ENCODE measurements around the gene PLA2G2F. TPM values are rescaled to one million over a fixed set of nuclear protein-coding genes. Genes with fewer than 3 reads are reported as not detected.

Gene PLA2G2F
- total RNA-seq, 6 experiments from 2014 or later, result not detected

DNA sequence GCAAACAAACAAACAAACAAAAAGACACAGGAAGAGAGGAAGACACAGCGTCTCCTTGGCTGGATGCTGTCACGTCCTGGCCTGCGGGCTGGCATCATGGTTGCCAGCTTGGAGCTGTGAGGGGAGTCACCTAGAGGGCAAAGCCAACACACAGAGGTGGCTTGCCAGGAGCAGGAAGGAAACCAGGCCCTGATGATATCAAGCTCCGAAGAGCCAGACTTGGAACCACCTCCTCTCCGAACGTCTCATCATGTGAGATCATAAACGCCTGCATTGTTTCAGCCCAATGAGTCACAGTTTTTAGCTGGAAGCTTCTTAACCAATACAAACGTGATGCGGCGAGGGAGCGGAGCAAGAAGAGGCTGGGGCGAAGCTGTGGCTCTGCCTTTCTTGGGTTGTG lies 28.4 kb upstream of the PLA2G2F start:
- no peaks in the 10 kb centered on the region for H3K27me3 ChIP-seq
- no peaks in the 10 kb centered on the region for H3K4me1 ChIP-seq
- no peak overlapping the region for H3K4me3 ChIP-seq
- ATAC-seq (no peak), DNase-seq (peak in 1 of 3 donors; percentile 14)
- H3K27ac ChIP-seq, result no peak overlapping the region
- H3K9me3 ChIP-seq, result no peaks in the 10 kb centered on the region
- no peaks in the 10 kb centered on the region for H3K36me3 ChIP-seq
- intact Hi-C loops (cut with DNase I), result no loop called here
- 79% methylated on average over 12 of the region's 12 CpGs for whole genome bisulfite sequencing (ENCODE audit: insufficient coverage, low coverage, low lambda C conversion rate, missing lambda C conversion rate)
- TF ChIP-seq POLR2A (IDR thresholded peaks at IDR 0.05), result no peak
- TF ChIP-seq, protein P1, sequence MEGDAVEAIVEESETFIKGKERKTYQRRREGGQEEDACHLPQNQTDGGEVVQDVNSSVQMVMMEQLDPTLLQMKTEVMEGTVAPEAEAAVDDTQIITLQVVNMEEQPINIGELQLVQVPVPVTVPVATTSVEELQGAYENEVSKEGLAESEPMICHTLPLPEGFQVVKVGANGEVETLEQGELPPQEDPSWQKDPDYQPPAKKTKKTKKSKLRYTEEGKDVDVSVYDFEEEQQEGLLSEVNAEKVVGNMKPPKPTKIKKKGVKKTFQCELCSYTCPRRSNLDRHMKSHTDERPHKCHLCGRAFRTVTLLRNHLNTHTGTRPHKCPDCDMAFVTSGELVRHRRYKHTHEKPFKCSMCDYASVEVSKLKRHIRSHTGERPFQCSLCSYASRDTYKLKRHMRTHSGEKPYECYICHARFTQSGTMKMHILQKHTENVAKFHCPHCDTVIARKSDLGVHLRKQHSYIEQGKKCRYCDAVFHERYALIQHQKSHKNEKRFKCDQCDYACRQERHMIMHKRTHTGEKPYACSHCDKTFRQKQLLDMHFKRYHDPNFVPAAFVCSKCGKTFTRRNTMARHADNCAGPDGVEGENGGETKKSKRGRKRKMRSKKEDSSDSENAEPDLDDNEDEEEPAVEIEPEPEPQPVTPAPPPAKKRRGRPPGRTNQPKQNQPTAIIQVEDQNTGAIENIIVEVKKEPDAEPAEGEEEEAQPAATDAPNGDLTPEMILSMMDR (IDR thresholded peaks at IDR 0.05), result no peak

DNA sequence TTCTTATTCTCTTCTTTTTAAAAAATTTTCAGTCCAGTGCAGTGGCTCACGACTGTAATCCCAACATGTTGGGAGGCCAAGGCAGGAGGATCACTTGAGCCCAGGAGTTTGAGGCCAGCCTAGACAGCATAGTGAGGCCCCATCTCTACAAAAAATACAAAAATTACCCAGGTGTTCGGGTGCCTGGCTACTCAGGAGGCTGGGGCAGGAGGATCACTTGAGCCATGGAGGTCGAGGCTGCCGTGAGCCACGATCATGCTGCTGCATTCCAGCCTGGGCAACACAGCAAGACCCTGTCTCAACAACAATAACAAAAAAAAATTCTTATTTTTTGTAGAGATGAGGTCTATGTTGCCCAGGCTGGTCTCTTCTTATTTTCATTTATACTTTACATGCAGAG lies 27.7 kb upstream of the PLA2G2F start:
- no peaks in the 10 kb centered on the region for H3K4me1 ChIP-seq
- WGBS (ENCODE audit: insufficient coverage, low coverage, low lambda C conversion rate, missing lambda C conversion rate), result 90% methylated on average over 5 of the region's 5 CpGs
- TF ChIP-seq, protein P1 (IDR thresholded peaks at IDR 0.05), result no peak
- no peak for TF ChIP-seq POLR2A (IDR thresholded peaks at IDR 0.05)
- H3K4me3 ChIP-seq, result no peak overlapping the region
- intact Hi-C loops (cut with DNase I), result no loop called here
- H3K27ac ChIP-seq, result no peak overlapping the region
- ATAC-seq (no peak), DNase-seq (peak in 1 of 3 donors; percentile 14)
- H3K9me3 ChIP-seq, result no peaks in the 10 kb centered on the region
- no peaks in the 10 kb centered on the region for H3K36me3 ChIP-seq
- no peaks in the 10 kb centered on the region for H3K27me3 ChIP-seq

DNA sequence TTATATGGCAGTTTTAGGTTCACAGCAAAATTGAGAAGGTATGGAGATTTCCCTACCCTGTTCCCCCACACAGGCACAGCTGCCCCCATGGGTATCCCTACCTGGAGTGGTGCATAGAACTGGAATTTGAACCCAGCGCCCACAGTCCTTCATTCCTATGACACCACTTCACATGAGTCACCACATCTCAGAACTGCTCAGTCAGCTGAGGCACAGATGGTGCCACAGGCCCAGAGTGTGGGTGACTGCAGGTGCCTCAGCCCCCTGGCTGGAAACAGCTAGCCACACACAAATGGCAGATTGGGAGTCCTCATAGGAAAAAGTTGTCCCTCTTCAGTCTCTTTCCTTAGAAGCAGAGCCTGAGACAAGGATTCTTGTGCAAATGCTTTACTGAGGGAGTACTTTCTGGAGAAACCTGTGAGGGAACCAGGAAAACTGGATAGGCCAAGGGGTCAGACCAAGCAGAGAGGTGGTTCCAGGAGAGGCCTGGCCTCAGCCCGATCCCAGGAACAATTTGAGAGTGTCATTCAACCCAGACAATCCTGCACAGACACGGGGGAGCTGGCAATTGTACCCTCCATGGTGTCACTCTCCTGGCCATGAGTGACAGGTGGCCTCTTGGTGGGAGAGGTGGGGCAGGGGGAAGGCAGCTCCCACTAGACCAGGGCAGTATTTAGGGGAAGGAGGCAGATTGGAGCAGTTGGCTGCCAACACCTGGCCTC lies 26.7 kb upstream of the PLA2G2F start:
- no peak overlapping the region for H3K4me3 ChIP-seq
- no peaks in the 10 kb centered on the region for H3K4me1 ChIP-seq
- intact Hi-C loops (cut with DNase I), result no loop called here
- no peaks in the 10 kb centered on the region for H3K27me3 ChIP-seq
- WGBS (ENCODE audit: insufficient coverage, low coverage, low lambda C conversion rate, missing lambda C conversion rate), result 100% methylated on average over 1 of the region's 3 CpGs
- DNase-seq (peak in 1 of 3 donors; percentile 22), ATAC-seq (peak in 2 of 4 donors; percentile 12 to 41)
- no peak overlapping the region for H3K27ac ChIP-seq
- no peak for TF ChIP-seq POLR2A (IDR thresholded peaks at IDR 0.05)
- TF ChIP-seq, protein P1 (IDR thresholded peaks at IDR 0.05), result no peak
- H3K36me3 ChIP-seq, result no peaks in the 10 kb centered on the region
- H3K9me3 ChIP-seq, result no peaks in the 10 kb centered on the region

DNA sequence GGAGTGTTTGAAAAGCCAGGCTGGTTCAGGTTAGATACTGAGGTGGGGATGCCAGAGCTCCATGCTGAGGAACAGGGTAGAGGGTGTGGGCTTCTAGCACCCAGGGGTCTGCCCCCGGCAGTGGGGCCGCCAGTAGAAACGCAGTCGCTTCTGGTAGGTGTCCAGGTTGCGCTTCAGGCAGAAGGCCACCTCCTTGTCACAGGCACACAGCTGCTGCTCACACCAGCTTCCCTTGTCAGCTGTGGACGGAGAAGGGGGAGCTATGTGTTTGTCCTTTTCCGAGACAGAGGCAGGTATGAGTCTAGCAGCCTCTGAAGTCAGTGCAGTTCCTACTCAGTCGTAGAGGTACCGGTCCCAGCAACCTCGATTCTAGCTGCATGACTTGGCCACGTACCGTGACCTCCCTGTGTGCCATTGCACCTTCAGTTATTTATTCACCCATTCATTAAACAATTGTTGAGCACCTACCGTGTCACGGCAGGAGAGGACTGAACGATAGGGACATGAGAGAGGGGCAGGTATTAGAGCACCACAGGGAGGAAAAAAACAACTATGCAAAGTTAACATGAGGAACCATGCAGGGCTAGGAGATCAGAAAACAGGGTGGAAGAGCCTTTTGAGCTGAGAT lies 25.0 kb upstream of the PLA2G2F start:
- intact Hi-C loops (cut with DNase I), result no loop called here
- TF ChIP-seq POLR2A (IDR thresholded peaks at IDR 0.05), result no peak
- TF ChIP-seq, protein P1 (IDR thresholded peaks at IDR 0.05), result no peak
- ATAC-seq (no peak), DNase-seq (peak in 1 of 3 donors; percentile 25)
- Histone ChIP-seq H3K9me3 (no peaks in the 10 kb centered on the region), H3K27me3 (no peaks in the 10 kb centered on the region), H3K27ac (no peak overlapping the region), H3K4me1 (no peaks in the 10 kb centered on the region), H3K4me3 (no peak overlapping the region), H3K36me3 (no peaks in the 10 kb centered on the region)
- WGBS (ENCODE audit: insufficient coverage, low coverage, low lambda C conversion rate, missing lambda C conversion rate), result 44% methylated on average over 10 of the region's 15 CpGs

Data from right lobe of liver (tissue), 6 donors.